Measurements from ENCODE around the gene SCP2D1.
"Not testable (repeated sequence)": the region's sequence is repeated elsewhere in the genome, so short reads cannot be mapped to it uniquely, and the experiment has no call there.

Gene SCP2D1

DNA sequence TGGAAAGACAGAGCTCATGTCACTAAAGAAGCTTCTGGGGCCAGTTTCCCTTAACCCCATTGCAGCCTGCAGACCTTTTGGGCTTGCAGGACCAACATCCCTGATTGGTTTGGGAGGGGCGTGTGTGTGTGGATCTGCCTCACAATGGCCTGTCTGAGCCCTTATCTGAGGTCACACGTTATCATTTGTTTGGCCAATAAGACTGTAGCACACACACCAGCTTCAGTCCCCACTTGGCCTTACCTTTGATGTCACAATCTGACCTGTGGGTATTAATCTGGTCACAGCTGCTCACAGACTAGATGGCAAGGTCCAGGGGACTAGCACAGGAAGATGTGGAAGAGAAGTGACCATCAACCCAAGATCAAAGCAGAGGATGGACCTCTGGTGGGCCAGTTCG is at the start of gene SCP2D1:
Gene SCP2D1, plus strand, starts transcription at position 301 of the 400 bp plus-strand sequence. Its CDS starts 33 bp downstream, at position 334.
- no peak for DNase-seq (ENCODE audit: low spot score)

DNA sequence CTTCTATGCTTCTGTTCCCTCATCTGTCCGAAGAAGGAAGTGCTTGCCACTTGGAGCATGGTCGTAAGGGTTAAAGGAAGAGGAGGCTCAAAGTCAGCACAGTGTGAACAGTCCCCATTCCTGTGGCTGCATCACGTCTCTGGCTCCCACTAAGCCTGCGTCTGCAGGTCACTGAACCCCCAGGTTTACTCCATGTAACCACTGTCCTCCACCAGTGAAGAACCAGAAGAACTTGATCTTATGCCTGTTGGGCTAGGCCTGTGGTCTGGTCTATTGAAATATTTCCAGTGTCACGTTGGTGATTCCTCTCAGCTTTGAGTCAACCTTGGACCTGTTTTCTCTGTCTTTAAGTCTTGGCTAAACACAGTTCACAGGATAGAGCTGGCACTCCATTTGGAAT is 45.9 kb upstream of the SCP2D1 start:
- DNase-seq (ENCODE audit: low spot score), result no peak

DNA sequence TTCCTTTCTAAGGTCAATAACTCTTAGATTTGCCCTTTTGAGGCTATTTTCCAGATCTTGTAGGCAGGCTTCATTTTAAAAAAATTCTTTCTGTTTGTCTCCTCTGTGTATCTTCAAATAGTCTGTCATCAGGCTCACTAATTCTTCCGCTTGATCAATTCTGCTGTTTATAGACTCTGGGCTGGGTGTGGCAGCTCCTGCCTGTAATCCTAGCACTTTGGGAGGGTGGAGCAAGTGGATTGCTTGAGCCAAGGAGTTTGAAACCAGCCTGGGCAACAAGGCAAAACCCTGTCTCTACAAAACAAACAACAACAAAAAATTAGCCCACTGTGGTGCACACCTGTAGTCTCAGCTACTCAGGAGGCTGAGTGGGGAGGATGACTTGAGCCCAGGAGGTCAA is 40.0 kb upstream of the SCP2D1 start:
- DNase-seq (ENCODE audit: low spot score), result no peak

DNA sequence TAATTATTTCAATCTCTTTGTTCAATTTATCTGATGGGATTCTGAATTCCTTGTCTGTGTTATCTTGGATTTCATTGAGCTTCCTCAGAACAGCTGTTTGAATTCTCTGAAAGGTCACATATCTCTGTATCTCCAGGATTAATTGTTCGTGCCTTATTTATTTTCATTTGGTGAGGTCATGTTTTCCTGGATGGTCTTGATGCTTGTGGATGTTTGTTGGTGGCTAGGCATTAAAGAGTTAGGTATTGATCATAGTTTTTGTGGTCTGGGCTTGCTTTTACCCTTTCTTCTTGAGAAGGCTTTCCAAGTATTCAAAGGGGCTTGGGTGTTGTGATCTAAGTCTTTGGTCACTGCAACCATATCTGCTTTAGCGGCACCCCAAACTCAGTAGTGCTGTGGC is 39.4 kb upstream of the SCP2D1 start:
- no peak for DNase-seq (ENCODE audit: low spot score)

DNA sequence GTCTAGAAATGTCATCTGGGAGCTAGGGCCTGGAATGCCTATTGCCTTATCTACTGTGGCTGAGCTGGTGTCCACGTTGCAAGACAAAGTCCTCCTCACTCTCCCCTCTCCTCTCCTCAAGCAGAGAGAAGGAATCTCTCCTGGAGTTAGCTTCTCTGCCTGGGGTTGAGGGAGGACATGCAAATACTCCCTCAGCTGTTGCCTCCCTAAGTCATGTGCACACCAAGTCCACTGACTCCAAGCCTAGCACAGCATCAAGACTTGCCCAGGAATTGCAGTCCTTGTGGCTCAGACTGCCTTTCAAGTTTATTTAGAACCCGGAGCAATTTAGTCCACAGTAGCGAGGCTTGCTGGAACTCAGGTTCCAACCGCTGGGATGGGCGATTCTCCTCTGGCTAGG is 38.0 kb upstream of the SCP2D1 start:
- DNase-seq (ENCODE audit: low spot score), result no peak

DNA sequence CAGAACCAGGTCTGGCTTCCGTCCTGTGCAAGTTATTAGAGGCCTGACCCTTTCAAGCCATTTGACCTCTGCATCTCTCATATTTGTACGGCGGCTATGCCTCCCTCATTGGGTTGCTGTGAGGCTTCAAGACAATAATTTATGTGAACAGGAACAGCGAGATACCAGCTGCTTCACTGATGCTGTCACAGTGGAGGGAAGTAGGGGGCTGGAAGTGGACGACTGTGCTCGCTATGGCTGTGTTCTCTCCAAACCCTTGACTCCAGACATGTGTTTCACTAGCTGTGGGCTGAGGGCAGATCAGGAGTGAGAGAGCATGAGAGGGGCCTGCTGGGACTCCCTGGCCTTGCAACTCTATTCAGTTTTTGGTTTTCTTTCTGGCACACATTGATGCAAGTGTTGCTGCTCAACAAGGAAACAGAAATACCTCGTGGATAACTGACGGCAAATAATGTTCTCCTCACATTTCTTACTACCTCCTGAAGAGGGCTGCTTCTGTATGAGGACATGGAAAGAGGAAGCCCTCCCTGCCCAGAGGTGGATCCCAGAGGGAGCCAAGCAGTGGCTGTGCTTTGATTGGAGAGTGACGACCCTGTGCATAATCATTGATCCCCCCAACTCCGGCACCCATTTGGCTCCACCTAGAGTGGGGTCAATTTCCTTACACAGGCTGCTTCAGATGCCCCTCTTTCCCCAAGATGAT is 34.7 kb upstream of the SCP2D1 start:
- no peak for DNase-seq (ENCODE audit: low spot score)

DNA sequence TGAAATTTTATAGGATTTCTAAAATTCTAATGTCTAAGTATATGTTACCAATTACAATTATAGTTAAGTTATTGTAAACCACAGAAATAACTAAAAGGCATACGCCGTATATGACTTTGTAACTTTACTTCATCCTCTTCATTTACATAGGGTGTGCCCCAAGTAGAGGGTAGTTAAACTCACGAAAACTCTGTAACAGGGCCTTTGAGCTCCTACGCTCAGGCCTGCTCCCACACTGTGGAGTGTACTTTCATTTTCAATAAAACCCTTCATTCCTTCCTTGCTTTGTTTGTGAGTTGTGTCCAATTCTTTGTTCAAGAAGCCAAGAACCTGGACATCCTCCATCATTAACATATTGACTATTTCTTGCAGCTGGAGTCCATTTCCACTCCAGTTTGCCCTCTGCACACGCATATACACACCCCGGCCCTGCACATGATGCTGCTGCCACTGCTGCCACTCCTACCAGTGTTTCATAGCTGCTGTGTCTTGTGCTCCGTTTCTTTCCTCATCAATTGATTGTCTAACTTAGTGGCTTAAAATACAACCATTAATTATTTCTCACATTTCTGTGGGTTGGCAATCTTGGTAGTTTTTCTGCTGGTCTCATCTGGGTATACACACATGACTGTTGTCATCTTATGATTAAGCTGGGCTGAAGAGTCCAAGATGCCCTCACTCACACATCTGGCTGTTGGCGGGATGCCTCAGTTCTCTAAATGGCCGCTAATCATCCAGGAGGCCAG is 33.0 kb upstream of the SCP2D1 start:
- DNase-seq (ENCODE audit: low spot score), result no peak

DNA sequence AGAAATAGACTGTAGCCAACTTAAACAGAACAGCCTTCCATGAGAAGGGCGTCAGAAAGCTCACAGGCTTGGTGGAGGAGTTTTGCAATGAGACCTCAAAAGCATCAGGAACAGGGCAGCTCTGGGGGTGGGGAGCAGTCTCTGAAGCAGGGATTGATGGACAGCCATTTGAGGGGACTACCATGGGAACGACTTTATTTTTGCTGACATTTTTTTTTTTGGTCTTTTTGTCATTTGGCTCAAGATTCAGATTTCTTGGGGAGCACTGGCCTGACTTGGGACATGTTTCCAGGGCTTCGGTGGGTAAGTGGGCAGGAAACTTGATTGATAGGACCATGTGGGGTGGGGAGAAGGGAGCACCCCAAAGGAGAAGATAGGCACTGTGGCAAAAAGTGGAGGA is 32.1 kb upstream of the SCP2D1 start:
- DNase-seq (ENCODE audit: low spot score), result no peak

DNA sequence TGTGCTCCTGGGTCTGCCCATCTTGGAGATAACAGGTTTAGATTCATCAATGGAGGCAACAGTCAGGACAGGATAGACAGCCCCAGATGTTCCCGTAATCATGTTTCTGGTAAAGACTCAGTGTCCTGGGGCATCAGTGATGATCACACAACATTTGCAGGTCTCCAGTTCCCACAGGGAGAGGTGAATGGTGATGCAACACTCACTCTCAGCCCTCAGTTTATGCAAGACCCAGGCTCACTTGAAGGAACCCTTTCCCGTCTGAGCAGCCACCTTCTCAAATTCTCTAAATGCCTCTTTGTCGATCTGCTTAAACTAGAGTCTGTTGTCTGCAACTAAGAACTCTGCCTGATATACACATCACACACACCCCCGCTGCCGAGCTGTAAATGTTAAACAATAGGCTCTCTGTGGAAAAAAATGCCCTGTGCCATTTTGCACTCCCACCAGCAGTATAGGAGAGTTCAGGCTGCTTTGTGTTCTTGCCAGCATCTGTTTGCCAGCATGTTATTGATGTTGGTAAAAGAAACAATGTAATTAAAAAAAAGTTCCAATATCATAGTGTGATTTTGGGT is 30.1 kb upstream of the SCP2D1 start:
- DNase-seq (ENCODE audit: low spot score), result no peak

DNA sequence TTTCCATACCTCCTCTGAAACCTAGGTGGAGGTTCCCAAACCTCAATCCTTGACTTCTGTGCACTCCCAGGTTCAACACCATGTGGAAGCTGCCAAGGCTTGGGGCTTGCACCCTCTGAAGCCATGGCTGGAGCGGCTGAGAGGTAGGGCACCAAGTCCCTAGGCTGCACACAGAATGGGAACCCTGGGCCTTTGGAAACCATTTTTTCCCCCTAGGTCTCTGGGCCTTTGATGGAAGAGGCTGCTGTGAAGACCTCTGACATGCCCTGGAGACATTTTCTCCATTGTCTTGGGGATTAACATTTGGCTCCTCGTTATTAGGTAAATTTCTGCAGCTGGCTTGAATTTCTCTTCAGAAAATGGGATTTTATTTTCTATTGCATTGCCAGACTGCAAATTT is 26.5 kb upstream of the SCP2D1 start:
- not testable (repeated sequence) for DNase-seq (ENCODE audit: low spot score)

DNA sequence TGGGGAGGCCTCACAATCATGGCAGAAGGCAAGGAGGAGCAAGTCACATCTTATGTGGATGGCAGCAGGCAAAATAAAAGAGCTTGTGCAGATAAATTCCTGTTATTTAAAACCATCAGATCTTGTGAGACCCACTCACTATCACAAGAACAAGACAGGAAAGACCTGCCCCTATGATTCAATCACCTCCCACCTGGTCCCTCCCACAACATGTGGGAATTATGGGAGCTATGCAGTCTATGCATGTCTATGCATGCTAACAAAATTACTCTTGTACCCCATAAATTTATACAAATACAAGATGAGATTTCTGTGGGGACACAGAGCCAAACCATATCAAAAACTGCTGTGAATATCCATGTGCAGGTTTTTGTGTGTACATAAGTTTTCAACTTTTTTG is 25.6 kb upstream of the SCP2D1 start:
- DNase-seq (ENCODE audit: low spot score), result no peak

DNA sequence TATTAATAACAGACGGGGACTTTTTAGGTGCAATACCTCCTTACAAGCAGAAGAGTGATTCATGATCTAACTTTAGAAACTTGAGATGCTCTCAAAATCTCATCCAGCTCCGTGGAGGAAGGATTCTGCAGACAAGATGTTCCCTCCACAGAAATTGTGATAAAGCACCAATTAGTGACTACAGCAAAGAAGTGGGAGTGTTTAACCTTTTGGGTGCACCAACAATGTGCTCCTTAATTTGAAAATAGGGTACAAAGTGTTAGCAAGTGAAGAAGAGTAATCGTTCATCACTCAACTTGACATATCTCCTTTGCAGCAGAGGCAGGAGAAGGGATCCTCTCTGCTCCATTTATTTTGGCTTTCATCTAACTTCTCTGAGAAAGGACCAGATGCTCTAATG is 22.8 kb upstream of the SCP2D1 start:
- no peak for DNase-seq (ENCODE audit: low spot score)

DNA sequence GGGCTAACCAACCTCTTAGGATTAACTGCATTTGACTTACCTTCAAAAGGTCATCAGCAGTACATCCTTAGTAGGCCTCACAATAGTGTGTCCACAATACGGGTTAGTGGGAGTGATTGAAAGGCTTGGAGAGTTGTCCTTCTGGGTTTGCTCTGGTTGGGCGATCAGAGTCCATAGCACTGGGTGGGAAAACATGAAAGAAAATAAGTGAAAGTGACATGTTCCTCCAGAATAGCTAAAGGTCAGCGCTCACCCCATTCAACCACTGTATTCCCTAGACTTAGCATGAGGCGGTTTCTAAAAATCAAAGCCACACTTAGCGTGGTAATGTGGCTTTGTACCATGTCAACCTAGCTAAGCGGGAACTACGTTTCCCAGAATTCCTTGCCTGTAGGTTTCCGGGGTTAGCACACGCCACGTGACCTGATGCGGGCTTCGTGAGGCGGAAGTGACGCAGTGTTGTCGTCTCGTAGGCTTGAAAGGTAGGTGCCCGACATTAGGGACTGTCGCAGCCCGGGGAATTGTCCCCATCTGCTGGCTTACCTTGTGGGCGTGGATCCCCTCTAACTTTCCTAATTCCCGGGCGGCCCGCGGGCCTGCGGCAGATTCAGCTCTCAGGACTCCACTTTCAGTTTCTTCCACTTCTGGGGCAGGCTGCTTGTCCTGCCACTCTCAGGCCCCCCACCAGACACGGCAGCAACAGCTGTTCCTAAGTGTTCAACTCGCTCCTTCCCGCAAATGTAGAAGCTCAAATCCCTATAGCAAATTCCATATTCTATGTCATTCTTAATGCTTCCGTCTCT is 19.8 kb upstream of the SCP2D1 start:
- peak; percentile 82 for DNase-seq (ENCODE audit: low spot score)

DNA sequence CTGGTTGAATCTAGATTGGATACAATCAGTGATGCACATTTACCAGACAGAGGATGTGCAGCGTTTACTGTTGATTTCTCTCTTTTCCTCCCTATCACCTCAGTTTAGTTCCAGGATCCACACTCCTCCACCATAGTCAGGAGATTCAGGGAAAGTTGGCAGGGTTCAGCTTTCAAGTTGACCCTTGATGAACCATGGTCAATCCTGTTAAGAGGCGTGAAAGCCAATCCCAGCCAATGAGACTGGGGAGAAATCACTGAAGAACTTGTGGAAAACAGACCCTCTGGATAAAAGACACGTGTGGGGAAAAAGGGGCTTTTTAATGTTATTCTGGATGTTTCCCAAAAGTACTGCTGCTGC is 19.2 kb upstream of the SCP2D1 start:
- no peak for DNase-seq (ENCODE audit: low spot score)

DNA sequence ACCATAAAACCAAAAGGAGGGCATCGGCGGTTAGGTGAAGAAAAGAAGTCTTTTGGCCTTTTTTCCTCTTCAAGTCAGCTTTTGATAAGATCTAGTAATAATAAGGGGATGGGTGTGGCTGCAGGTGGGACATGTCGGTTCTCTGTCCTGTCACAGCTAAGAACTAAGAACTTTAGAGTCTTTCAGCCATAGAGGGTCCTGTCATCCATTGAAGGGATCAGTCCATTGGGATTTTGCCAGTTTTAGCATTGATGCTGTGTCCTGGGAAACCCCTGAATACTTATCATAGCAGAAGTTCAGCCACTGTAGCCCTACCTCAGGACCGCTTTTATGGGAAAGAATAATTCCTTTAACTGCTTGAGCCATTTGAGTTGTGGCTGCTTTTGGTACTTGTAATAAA is 18.2 kb upstream of the SCP2D1 start:
- DNase-seq (ENCODE audit: low spot score), result no peak

DNA sequence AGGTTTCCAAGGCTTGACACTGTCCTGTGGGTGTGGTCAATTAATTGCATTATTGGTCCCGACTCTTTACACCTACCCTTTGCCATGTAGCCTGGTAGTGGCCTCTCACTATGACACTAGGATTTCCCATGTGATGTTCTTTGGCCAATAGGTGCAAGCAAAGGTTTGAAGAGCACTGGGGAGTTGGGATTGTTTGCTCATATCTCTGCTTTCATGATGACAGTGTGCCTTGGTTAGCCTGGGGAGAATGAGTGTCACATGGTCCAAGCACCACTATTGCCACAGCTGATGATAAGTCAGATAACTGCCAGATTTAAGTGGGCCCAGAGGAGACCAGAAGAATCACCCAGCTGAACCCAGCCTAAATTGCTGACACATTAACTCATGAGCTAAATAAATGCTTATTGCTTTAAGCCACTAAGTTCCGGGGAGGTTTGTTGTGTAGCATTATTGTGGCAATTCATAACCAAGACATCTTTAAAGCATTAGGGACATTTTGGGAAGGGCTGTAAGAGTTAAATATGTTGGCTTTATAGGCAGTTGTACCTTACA is 17.2 kb upstream of the SCP2D1 start:
- no peak for DNase-seq (ENCODE audit: low spot score)

DNA sequence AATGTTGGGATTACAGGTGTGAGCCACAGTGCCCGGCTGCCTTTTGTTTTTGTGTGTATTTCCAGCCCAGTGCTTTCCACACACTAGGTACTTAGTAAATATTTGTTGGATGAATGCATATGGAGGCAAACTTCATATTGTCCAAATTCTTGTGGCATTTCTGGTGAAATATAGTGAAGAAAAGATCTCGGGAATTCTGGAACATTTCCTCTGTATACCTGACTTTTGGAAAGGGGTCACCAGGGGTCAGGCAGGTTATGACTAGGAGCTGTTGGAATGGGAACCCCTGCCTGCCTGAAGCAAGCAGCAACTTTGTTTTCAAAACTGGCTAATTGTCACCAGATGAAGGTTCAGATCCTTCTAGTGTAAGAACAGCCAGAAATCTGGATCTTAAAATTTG is 12.1 kb upstream of the SCP2D1 start:
- no peak for DNase-seq (ENCODE audit: low spot score)

DNA sequence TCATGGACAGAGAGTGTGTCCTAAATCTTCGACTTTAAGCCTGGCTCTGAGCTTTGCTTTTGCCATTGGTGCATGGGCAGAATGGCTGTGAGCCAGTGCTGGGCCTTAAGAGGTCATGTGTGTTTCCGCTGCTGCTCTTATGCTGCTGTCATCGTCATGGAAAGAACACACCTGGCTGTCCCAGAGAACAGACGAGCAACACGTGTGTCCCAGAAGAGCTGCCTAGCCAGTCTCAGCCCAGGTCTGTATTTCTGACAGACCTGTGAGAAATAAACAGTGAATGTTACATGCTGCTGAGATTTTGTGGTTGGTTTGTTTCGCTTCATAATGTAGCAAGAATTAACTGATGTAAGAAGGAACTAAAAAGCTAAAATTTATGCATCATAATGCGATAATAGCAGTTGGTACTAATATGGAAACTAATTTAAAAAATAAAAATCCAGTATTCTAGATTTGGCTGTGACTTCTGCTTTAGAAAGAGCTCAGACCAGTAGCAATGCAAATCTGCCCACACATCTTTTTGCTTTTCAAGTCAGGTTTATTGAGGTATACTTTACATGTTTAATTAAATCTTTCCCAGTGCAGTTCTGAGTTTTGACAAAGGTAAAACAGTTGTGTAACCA is 11.5 kb upstream of the SCP2D1 start:
- no peak for DNase-seq (ENCODE audit: low spot score)

DNA sequence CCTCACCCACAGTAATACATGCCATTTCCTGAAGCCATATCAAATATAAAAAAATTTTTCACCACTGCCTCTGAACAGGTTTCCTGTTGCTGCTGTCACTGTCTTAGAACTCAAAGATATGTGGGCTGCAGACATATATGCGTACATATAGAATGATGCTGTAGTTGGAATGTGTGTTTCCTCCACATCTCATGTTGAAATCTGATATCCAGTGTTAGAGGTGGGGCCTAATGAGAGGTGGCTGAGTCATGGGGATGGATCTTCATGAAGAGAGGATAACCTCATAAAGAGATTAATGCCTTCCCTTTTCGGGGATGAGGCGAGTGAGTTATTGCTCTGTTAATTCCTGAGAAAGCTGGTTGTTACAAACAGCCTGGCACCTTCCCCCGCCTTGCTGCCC is 7.7 kb upstream of the SCP2D1 start:
- DNase-seq (ENCODE audit: low spot score), result no peak

DNA sequence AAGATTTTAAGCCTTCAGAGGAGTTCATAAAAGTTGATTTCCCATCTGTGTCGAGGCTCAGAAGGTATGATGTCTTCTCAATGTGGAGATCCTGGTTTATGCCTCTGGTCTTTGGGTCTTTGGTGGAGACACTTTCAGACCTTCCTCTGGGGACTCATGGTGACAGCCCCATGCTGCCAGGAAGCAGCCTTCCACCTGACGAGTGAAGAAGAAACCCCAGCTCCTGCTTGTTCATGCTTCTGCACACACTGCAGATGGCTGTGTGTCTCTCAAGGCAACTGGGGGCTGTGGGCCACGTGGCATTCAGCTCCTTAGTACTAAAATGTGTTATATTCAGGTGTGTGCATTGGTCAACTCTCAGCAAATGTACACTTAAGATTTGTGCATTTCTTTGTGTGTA is 4.9 kb upstream of the SCP2D1 start:
- DNase-seq (ENCODE audit: low spot score), result no peak

DNA sequence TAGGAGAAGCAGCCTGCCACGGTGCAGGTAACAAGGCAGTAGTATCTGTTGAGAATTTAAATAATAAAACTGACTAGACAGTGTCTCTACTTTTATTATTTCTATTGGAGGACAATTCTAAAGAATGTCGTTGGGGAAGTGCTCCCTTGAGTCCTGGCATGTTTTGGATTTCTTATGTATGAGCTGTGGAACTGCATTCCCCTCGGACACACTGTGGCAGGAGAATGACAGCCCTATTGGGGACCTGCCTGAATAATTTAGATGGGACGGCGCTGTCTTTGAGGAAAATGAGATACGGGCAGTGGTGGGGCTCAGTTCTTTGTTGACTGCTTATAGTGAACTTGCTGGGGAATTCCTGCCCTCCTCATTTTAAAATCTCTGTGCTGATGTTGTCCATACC is 2.4 kb upstream of the SCP2D1 start:
- DNase-seq (ENCODE audit: low spot score), result no peak

DNA sequence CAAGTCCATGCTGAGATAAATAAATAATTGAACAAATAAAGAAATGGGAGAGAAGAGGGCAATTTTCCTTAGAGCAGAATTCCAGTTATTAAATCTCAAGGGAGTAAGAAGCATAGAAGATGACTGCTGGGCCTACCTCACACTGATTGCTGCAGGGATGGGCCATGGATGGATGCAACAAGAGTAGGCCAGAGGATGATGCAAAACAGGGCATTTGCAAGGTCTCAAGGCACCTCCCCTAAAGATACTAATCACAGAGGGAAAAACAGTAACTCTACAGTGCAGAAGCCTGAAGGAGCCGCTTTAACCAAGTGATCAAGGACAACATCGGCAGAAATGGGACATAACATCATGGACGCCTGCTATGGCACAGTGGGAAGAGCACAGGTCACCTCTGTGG is 1.7 kb upstream of the SCP2D1 start:
- DNase-seq (ENCODE audit: low spot score), result no peak
